Erythroblast (primary cell): ENCODE data around the gene MAP3K20.

Experiments
- GATA1 ChIP-seq: IDR thresholded peaks from 2 replicates; pipeline ENCODE4 v1.6.1; 2011; ENCODE audit warnings: low read depth, mild to moderate bottlenecking, control low read depth, low read length, moderate library complexity
- POLR2A ChIP-seq: IDR thresholded peaks from 2 replicates; pipeline ENCODE4 v1.6.1; 2011; ENCODE audit warnings: mild to moderate bottlenecking, low read length

GRCh38 chr2:173136599-173136998 lies 61.0 kb downstream of the MAP3K20 start:
- TF ChIP-seq POLR2A (no peak), GATA1 (no peak)
